DND-41 (cell line): ENCODE data around the gene ACER3.

Source experiments
- ATAC-seq: fragments of 200-7000 bp; cut with Tn5 transposase; 3 replicates; pipeline ENCODE4 v1.9.1; 2021; ENCODE audit warnings: low read depth; ENCODE audit not compliant: insufficient read depth
- DNase-seq: peaks from one replicate; pipeline ENCODE4 v3.0.0-alpha.2; 2020
- H2AFZ ChIP-seq: 2 replicates; pipeline ENCODE4 v1.6.0; 2012; ENCODE audit warnings: low read depth, low read length
- H3K27ac ChIP-seq: 2 replicates; pipeline ENCODE4 v1.5.1; 2012; ENCODE audit warnings: low read length, inconsistent platforms
- H3K27me3 ChIP-seq: fragments of 200-600 bp; sonication (generic); 2 replicates; pipeline ENCODE4 v1.6.0; 2012; ENCODE audit warnings: low read length, mild to moderate bottlenecking, inconsistent platforms; ENCODE audit not compliant: insufficient read depth, poor library complexity
- H3K36me3 ChIP-seq: 2 replicates; pipeline ENCODE4 v1.5.1; 2012; ENCODE audit warnings: low read length, inconsistent platforms; ENCODE audit not compliant: insufficient read depth
- H3K4me1 ChIP-seq: 2 replicates; pipeline ENCODE4 v1.5.1; 2012; ENCODE audit warnings: mild to moderate bottlenecking, low read length; ENCODE audit not compliant: insufficient read depth
- H3K4me2 ChIP-seq: 2 replicates; pipeline ENCODE4 v1.6.0; 2012; ENCODE audit warnings: mild to moderate bottlenecking, moderate library complexity, low read length, inconsistent platforms; ENCODE audit not compliant: insufficient read depth
- H3K4me3 ChIP-seq, 2 experiments: fragments of 200-600 bp in 1 of 2; shearing (Covaris generic) in 1 of 2; 2 replicates each; pipeline ENCODE4 v1.5.1; 2012 to 2016; ENCODE audit warnings: inconsistent platforms in 2 of 2, low read length in 2 of 2, mild to moderate bottlenecking in 2 of 2, low read depth in 1 of 2, moderate library complexity in 1 of 2
- H3K79me2 ChIP-seq: 2 replicates; pipeline ENCODE4 v1.6.0; 2012; ENCODE audit warnings: low read length, inconsistent platforms; ENCODE audit not compliant: insufficient read depth
- H3K9ac ChIP-seq: 2 replicates; pipeline ENCODE4 v1.6.0; 2012; ENCODE audit warnings: low read depth, mild to moderate bottlenecking, inconsistent platforms, low read length, moderate library complexity
- H3K9me3 ChIP-seq: 2 replicates; pipeline ENCODE4 v1.5.1; 2012; ENCODE audit warnings: low read length, moderate library complexity, mild to moderate bottlenecking, inconsistent platforms; ENCODE audit not compliant: insufficient read depth, severe bottlenecking
- H4K20me1 ChIP-seq: 2 replicates; pipeline ENCODE4 v1.6.0; 2012; ENCODE audit warnings: low read length; ENCODE audit not compliant: insufficient read depth
- EZH2 ChIP-seq: IDR thresholded peaks from 3 replicates; pipeline ENCODE4 v1.6.1; 2012; ENCODE audit warnings: borderline replicate concordance, low read depth, mild to moderate bottlenecking, moderate library complexity, low read length, inconsistent platforms; ENCODE audit not compliant: severe bottlenecking
- TF ChIP-seq, protein P1 (sequence below): IDR thresholded peaks from 2 replicates; pipeline ENCODE4 v1.5.1; 2012; ENCODE audit warnings: borderline replicate concordance, low read length, moderate library complexity, mild to moderate bottlenecking; ENCODE audit not compliant: poor library complexity, severe bottlenecking; ENCODE audit errors: extremely low read depth

The ACER3 gene

DNA sequence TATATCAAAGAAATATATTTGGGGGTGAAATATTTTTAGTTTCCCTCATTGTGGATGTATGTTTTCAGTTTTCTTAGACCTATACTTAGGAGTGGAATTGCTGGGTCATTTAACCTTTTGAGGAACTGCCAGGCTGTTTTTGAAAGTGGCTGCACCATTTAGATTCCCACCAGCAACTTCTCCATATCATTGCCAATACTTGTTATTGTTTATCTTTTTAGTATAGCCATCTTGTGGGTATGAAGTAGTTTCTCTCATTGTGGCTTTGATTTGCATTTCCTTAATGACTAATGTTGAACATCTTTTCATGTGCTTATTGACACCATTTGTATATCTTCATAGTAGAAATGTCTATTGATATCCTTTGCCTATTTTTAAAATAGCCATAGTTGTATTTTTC lies 111.3 kb downstream of the ACER3 start:
- no peak overlapping the region for H3K4me3 ChIP-seq
- H3K27ac ChIP-seq, result no peak overlapping the region
- no peak for ATAC-seq
- H3K79me2 ChIP-seq, result no peaks in the 10 kb centered on the region
- no peaks in the 10 kb centered on the region for H3K4me1 ChIP-seq
- H3K9ac ChIP-seq, result no peak overlapping the region
- H3K4me2 ChIP-seq, result no peak overlapping the region
- no peaks in the 10 kb centered on the region for H3K27me3 ChIP-seq
- H2AFZ ChIP-seq, result no peak overlapping the region
- DNase-seq, result no peak
- peaks cover 2% of the 10 kb centered on the region for H3K9me3 ChIP-seq
- no peaks in the 10 kb centered on the region for H3K36me3 ChIP-seq
- TF ChIP-seq EZH2, result no peak
- TF ChIP-seq, protein P1, sequence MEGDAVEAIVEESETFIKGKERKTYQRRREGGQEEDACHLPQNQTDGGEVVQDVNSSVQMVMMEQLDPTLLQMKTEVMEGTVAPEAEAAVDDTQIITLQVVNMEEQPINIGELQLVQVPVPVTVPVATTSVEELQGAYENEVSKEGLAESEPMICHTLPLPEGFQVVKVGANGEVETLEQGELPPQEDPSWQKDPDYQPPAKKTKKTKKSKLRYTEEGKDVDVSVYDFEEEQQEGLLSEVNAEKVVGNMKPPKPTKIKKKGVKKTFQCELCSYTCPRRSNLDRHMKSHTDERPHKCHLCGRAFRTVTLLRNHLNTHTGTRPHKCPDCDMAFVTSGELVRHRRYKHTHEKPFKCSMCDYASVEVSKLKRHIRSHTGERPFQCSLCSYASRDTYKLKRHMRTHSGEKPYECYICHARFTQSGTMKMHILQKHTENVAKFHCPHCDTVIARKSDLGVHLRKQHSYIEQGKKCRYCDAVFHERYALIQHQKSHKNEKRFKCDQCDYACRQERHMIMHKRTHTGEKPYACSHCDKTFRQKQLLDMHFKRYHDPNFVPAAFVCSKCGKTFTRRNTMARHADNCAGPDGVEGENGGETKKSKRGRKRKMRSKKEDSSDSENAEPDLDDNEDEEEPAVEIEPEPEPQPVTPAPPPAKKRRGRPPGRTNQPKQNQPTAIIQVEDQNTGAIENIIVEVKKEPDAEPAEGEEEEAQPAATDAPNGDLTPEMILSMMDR, result no peak
- no peaks in the 10 kb centered on the region for H4K20me1 ChIP-seq

DNA sequence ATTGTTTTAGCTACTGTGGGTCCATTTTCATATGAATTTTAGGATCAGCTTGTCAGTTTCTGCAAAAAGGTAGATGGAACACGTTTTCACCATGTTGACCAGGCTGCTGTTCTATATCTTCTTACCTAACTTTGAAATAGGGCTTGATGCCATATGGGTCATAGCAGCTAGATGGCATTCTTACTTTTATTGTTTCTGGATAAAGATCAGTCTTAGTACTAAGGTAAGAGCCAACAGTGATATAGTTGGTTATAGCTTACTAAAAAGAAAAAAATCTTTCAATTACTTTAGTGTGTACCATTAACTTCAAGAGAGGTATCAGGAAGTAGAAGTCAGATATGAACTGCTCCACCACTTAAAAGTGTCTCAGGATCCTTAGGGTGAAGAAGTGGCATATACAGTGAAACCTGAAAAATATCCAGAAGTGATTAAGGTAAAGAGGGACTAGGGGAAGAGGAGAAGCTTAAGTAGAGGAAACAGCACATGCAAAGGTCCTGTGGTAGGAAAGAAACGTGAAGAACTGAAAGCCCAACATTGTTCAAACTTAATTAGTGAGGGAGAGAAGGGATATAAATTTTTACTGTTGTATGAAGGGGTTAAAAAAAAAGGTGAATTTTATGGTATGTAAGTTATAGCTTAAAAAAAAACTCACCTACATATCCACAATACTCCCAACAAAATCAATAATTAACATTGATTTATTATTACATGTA lies 113.6 kb downstream of the ACER3 start:
- Histone ChIP-seq H3K9ac (no peak overlapping the region), H3K27me3 (no peaks in the 10 kb centered on the region), H3K79me2 (no peaks in the 10 kb centered on the region), H4K20me1 (no peaks in the 10 kb centered on the region), H3K4me3 (no peak overlapping the region), H3K9me3 (peaks cover 16% of the 10 kb centered on the region), H3K36me3 (peaks cover 14% of the 10 kb centered on the region), H2AFZ (no peak overlapping the region), H3K4me2 (no peak overlapping the region), H3K27ac (no peak overlapping the region), H3K4me1 (no peaks in the 10 kb centered on the region)
- no peak for ATAC-seq
- DNase-seq, result no peak
- no peak for TF ChIP-seq EZH2
- TF ChIP-seq, protein P1, result no peak

DNA sequence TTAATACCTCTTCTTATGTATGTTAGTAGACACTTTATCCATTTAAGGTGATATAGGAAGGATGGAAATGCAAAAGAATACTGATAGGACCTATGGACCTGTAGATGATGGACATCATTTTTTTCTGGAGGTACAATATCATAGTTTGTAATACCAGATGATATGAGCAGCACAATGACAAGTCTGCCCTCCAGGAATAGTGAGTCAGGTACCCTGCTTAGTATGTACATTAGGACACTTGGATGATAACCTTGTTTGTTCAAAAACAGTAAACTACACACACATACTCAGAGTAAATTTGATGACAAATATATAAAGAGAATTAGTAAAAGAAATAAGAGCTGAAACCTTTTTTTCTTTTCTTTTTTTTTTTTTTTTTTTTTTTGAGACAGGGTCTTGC lies 114.8 kb downstream of the ACER3 start:
- H3K36me3 ChIP-seq, result peaks cover 14% of the 10 kb centered on the region
- H3K27ac ChIP-seq, result no peak overlapping the region
- H2AFZ ChIP-seq, result no peak overlapping the region
- ATAC-seq (no peak), DNase-seq (no peak)
- no peaks in the 10 kb centered on the region for H4K20me1 ChIP-seq
- H3K27me3 ChIP-seq, result no peaks in the 10 kb centered on the region
- no peak overlapping the region for H3K4me2 ChIP-seq
- peaks cover 16% of the 10 kb centered on the region for H3K9me3 ChIP-seq
- no peaks in the 10 kb centered on the region for H3K79me2 ChIP-seq
- H3K4me1 ChIP-seq, result no peaks in the 10 kb centered on the region
- H3K9ac ChIP-seq, result no peak overlapping the region
- H3K4me3 ChIP-seq, result no peak overlapping the region
- no peak for TF ChIP-seq EZH2
- TF ChIP-seq, protein P1, result no peak

DNA sequence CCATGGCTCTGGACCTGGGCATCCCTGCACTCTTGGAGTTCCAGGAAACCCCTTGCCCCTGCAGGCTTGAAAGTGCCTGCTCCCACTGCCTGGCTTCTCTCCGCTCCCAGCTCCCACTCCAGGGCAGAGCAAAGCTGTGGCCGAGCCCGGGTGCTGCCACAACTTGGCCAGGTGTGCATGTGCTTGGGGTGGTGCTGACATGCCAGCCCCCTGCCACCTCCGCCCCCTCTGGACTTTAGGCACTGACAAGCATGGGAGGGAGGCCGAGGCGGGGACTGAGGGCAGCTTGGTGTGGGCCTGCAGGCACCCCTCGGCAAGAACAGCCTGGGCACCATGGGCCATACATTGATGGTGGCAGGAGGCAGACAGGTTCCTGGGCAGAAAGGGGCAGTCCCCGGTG lies 117.1 kb downstream of the ACER3 start:
- no peak for ATAC-seq
- H3K36me3 ChIP-seq, result peaks cover 14% of the 10 kb centered on the region
- no peak overlapping the region for H3K9ac ChIP-seq
- H3K9me3 ChIP-seq, result peaks cover 14% of the 10 kb centered on the region
- DNase-seq, result no peak
- no peaks in the 10 kb centered on the region for H3K27me3 ChIP-seq
- H3K27ac ChIP-seq, result no peak overlapping the region
- H2AFZ ChIP-seq, result no peak overlapping the region
- H3K4me2 ChIP-seq, result no peak overlapping the region
- no peaks in the 10 kb centered on the region for H4K20me1 ChIP-seq
- H3K79me2 ChIP-seq, result no peaks in the 10 kb centered on the region
- H3K4me1 ChIP-seq, result no peaks in the 10 kb centered on the region
- TF ChIP-seq EZH2, result no peak
- TF ChIP-seq, protein P1, result no peak
- no peak overlapping the region for H3K4me3 ChIP-seq
